ENCODE data around the gene BIK. TPM values are rescaled to one million over a fixed set of nuclear protein-coding genes. Genes with fewer than 3 reads are reported as not detected.

BIK gene
- polyA plus RNA-seq, 12 donors: 0.16 to 1.4 (median 0.81) TPM; not detected in 9

Other genes with a start within 250 kb of the BIK start
- gene PACSIN2, start 95.6 kb upstream of the BIK start, polyA plus RNA-seq (ENCODE audit: insufficient read length in 12 of 12): 10 to 100 TPM in 11 of 12 donors, not detected in 1; 22.7 to 44.7 (median 29.0) TPM
- 10 to 100 TPM in 4 of 12 donors, 1 to 10 TPM in 6, not detected in 2; 8.4 to 16.1 (median 9.9) TPM for gene TTLL1, start 21.4 kb upstream of the BIK start, polyA plus RNA-seq (ENCODE audit: insufficient read length in 12 of 12)
- 10 to 100 TPM in 3 of 12 donors, 1 to 10 TPM in 8, not detected in 1; 8.1 to 17.7 (median 9.6) TPM for gene MCAT, start 32.6 kb downstream of the BIK start, polyA plus RNA-seq (ENCODE audit: insufficient read length in 12 of 12)
- 100 to 1,000 TPM in 1 of 12 donors, 10 to 100 TPM in 10, not detected in 1; 40.3 to 105 (median 45.3) TPM for gene TSPO, start 40.8 kb downstream of the BIK start, polyA plus RNA-seq (ENCODE audit: insufficient read length in 12 of 12)
- 10 to 100 TPM in 11 of 12 donors, not detected in 1; 11.7 to 24.6 (median 14.1) TPM for gene TTLL12, start 76.4 kb downstream of the BIK start, polyA plus RNA-seq (ENCODE audit: insufficient read length in 12 of 12)
- 1 to 10 TPM in 1 of 12 donors, under 1 TPM in 9, not detected in 2; 0.21 to 5.5 (median 0.53) TPM for gene SCUBE1, start 232.6 kb downstream of the BIK start, polyA plus RNA-seq (ENCODE audit: insufficient read length in 12 of 12)

Measured in muscle of arm (tissue), 12 donors.